Stimulated activated naive CD4-positive, alpha-beta T cell (primary cell): ENCODE measurements around the gene PTCHD1.

Experiments
- DNase-seq, 6 experiments: peaks; one replicate each; lab custom pipeline; 2025; lab: John Stamatoyannopoulos, UW

PTCHD1 gene

DNA sequence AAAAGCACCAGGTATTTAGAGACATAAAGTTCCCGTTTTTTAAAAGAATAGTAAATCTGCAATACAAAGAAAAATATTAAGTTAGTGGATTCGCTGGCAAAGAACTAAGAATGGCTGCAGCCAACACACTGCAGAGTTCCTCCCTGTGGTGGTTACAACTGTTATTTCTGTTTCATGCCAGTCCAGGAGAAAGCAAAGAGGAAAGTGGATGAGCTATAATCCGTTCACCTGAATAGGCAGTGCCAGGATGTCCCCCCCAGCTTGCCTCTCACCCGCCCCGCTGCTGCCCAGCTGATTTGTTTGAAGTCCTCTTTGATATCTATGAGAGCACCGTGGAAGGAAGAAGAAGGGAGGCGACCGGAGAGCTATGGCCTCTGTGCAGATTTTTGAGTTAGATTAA, 63.9 kb downstream of the PTCHD1 start:
- no peak for DNase-seq

DNA sequence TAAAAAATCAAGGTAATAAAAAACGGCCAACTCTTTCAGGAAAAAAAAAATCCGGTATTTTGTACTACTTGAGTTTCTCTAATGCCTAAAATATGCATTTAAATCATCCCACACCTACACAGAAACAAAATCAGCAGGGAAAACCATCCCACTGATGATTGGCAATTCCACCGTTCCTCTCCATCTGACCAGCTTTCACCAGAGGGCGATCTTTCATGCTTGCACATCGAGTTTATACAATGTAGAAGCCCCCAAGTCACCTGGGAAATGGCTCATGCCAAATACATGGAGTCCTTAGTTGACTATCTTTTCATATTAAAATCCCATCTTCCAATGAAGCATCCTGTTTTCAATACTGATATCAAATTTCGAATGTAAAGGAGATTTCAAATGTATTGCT, 69.2 kb downstream of the PTCHD1 start:
- DNase-seq = no peak

DNA sequence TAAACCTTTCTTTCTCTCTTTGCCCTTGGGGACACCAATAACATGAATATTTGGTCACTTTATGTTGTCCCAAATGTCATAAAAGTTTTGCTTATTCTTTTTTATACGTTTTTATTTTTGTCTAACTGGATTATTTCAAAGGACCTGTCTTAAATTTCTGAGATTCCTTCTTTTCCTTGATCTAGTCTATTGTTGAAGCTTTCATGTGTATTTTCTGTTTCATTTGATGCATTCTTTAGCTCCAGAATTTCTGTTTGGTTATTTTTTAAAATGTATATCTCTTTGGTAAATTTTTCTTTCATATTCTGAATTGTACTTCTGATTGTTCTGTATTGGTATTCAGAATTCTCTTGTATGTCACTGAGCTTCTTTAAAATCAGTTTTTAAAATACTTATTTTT, 88.3 kb downstream of the PTCHD1 start:
- DNase-seq = no peak

DNA sequence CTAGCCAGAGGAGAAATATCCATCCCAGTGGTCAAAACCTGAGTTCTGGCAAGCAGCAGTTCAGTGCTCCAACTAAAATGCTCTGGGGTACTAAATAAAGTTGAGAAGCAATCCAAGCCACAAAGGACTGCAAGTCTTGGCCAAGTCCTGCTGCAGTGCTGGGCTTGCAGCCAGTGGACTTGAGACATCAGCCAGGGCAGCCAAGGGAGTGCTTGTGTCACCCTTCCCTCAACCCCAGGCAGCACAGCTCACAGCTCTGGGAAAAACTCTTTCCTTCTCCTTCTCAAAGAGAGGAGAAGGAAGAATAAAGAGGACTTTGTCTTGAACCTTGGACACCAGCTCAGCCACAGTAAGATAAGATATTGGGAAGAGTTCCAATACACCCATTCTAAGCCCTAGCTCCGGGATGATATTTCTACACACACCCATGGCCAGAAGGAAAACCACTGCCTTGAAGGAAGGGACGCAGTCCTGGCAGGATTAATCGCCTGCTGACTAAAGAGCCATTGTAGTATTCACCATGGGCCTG, 99.8 kb downstream of the PTCHD1 start:
- no peak for DNase-seq

DNA sequence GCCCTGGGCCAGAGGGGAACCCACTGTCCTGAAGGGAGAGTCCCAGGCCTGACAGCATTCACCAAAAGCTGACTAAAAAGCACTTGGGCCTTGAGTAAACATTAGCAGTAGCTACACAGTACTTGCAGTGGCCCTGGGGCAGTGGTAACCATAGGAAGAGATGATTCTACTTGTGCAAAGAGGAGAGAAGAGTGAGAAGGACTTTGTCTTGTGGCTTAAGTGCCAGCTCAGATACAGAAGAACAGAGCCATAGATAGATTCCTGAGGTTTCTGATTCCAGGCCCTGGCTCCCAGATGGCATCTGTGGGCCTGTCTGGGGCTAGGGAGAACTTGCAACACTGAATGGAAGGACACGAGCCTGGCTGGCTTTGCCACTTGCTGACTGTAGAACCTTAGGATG, 100.5 kb downstream of the PTCHD1 start:
- DNase-seq = no peak

DNA sequence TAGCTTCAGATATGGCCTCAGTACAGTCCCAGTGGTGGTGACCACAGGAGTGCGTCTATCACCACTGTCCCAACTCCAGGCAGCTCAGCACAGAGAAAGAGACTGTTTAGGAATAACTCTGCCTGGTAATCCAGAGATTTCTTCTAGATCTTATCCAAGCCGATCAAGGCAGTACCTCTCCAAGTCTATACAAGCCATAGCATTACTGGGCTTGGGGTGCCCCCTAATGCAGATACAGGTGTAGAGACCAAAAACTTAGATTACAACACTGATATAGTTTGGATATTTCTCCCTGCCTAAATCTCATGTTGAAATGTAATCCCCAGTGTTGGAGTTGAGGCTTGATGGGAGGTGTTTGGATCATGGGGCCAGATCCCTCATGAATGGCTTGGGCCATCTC, 100.9 kb downstream of the PTCHD1 start:
- DNase-seq = no peak

DNA sequence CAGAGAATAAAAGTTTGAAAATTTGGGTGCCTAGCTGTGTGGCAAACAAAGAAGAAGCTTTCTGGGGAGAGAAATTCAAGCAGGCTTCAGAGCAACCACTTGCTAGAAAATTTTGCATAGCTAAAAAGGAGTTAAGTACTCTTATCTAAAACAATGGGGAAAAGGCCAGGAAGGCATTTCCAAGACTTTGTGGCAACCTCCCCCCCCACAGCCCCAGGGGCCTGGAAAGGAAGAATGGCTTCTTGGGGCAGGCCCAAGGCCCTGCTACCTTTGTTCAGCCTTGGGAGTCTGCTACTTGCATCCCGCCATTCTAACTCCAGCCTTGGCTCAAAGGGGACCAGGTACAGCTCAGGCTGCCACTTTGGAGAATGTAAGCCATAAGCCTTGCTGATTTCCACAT, 102.2 kb downstream of the PTCHD1 start:
- DNase-seq = no peak

DNA sequence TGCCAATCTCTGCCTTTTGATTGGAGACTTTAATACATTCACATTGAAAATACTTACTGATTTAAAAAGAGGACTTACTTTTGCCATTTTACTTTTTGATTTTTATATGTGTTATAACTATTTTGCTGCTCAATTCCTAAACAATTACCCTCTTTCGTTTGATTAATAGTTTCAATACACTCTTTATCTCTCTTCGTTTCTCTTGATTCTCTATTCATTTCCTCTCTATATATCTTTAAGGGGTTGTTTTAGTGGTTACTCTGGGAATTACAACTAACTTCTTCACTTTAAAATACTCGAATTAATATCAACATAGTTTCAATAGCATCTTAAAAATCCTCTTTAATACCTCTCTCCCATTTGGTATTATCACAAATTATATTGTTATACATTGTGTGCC, 116.6 kb downstream of the PTCHD1 start:
- DNase-seq = no peak
